ENCODE measurements around the gene CDH13.

CDH13 gene

GRCh38 chr16:83248735-83249463 is 622.1 kb downstream of the CDH13 start:
- no peak for DNase-seq (ENCODE audit: low read depth)

- DNase-seq (ENCODE audit: low read depth), result no peak
Measured at GRCh38 chr16:83253521-83253920, 626.8 kb downstream of the CDH13 start.

GRCh38 chr16:83258366-83258928 is 631.7 kb downstream of the CDH13 start:
- no peak for DNase-seq (ENCODE audit: low read depth)

- no peak for DNase-seq (ENCODE audit: low read depth)
Measured at GRCh38 chr16:83266848-83267553, 640.2 kb downstream of the CDH13 start.

GRCh38 chr16:83268169-83268568 is 641.4 kb downstream of the CDH13 start:
- DNase-seq (ENCODE audit: low read depth), result no peak

GRCh38 chr16:83269048-83269447 is 642.3 kb downstream of the CDH13 start:
- DNase-seq (ENCODE audit: low read depth), result no peak

- DNase-seq (ENCODE audit: low read depth), result no peak
Measured at GRCh38 chr16:83269541-83269940, 642.8 kb downstream of the CDH13 start.

- no peak for DNase-seq (ENCODE audit: low read depth)
Measured at GRCh38 chr16:83270061-83270460, 643.3 kb downstream of the CDH13 start.

- DNase-seq (ENCODE audit: low read depth), result no peak
Measured at GRCh38 chr16:83270640-83271039, 643.9 kb downstream of the CDH13 start.

- DNase-seq (ENCODE audit: low read depth), result no peak
Measured at GRCh38 chr16:83271123-83271522, 644.4 kb downstream of the CDH13 start.

- no peak for DNase-seq (ENCODE audit: low read depth)
Measured at GRCh38 chr16:83271970-83272575, 645.3 kb downstream of the CDH13 start.

- no peak for DNase-seq (ENCODE audit: low read depth)
Measured at GRCh38 chr16:83272843-83273242, 646.1 kb downstream of the CDH13 start.

- no peak for DNase-seq (ENCODE audit: low read depth)
Measured at GRCh38 chr16:83273504-83274173, 646.9 kb downstream of the CDH13 start.

- DNase-seq (ENCODE audit: low read depth), result no peak
Measured at GRCh38 chr16:83279251-83279650, 652.5 kb downstream of the CDH13 start.

GRCh38 chr16:83285921-83286320 is 659.2 kb downstream of the CDH13 start:
- no peak for DNase-seq (ENCODE audit: low read depth)

GRCh38 chr16:83296505-83296904 is 669.7 kb downstream of the CDH13 start:
- DNase-seq (ENCODE audit: low read depth), result no peak

- no peak for DNase-seq (ENCODE audit: low read depth)
Measured at GRCh38 chr16:83298541-83298940, 671.8 kb downstream of the CDH13 start.

- no peak for DNase-seq (ENCODE audit: low read depth)
Measured at GRCh38 chr16:83300326-83300725, 673.6 kb downstream of the CDH13 start.

GRCh38 chr16:83301971-83302370 is 675.2 kb downstream of the CDH13 start:
- no peak for DNase-seq (ENCODE audit: low read depth)

- DNase-seq (ENCODE audit: low read depth), result no peak
Measured at GRCh38 chr16:83302853-83303252, 676.1 kb downstream of the CDH13 start.

GRCh38 chr16:83305092-83305491 is 678.3 kb downstream of the CDH13 start:
- no peak for DNase-seq (ENCODE audit: low read depth)

- no peak for DNase-seq (ENCODE audit: low read depth)
Measured at GRCh38 chr16:83306961-83307593, 680.3 kb downstream of the CDH13 start.

Data from stimulated activated CD4-positive, alpha-beta T cell treated with anti-CD3 and anti-CD28 coated beads, Interleukin-2, amount 100 ng/mL, for 4 hours (primary cell).